RKO (cell line): Measurements from ENCODE around the gene TBC1D12.
"Not testable (repeated sequence)": the region's sequence is repeated elsewhere in the genome, so short reads cannot be mapped to it uniquely, and the experiment has no call there.

ENCODE experiments used
- DNase-seq: peaks from one replicate; pipeline ENCODE4 v3.0.0-alpha.2; 2016; ENCODE audit warnings: low spot score

Gene TBC1D12

DNA sequence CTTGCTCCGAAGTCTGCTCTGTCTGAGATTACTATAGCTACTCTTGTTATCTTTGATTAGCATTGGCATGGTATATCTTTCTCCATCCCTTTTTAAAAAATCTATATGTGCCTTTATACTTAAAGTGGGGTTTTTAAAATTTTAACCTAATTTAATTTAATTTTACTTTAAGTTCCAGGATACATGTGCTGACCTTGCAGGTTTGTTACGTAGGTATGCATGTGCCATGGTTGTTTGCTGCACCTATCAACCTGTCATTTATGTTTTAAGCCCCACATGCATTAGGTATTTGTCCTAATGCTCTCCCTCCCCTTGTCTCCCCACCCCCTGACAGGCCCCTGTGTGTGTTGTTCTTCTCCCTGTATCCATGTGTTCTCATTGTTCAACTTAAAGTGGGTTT, 54.6 kb downstream of the TBC1D12 start:
- no peak for DNase-seq

DNA sequence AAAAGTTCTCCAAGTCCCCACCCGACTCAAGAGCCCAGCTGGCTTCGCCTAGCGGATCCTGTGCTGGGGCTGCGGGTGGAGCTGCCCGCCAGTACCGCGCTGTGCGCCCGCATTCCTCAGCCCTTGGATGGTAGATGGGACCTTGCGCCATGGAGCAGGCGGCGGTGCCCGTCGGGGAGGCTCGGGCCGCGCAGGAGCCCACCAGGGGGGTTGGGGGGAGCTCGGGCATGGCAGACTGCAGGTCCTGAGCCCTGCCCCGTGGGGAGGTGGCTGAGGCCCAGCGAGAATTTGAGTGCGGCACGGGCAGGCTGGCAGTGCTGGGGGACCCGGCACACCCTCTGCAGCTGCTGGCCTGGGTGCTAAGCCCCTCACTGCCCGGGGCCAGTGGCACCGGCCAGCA, 57.0 kb downstream of the TBC1D12 start:
- no peak for DNase-seq

DNA sequence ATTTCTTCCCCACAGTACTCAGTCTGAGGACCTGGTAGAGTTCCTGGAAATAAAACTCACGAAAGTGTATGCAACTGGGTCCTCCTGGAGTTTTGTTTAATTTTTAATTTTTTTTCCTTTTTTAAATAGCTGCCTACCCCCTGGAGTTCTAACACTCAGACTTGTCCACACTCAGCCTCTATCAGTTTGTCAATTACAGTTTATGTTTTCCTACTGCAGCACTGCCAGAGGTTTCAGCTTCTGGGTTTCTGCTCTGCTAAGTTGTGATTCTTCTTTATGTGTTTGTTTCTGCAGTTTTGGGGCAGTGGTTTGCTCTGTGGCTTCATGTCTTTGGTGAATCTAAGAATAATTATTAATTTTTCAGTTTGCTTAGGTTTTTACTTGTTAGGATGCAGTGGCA, 59.2 kb downstream of the TBC1D12 start:
- no peak for DNase-seq

DNA sequence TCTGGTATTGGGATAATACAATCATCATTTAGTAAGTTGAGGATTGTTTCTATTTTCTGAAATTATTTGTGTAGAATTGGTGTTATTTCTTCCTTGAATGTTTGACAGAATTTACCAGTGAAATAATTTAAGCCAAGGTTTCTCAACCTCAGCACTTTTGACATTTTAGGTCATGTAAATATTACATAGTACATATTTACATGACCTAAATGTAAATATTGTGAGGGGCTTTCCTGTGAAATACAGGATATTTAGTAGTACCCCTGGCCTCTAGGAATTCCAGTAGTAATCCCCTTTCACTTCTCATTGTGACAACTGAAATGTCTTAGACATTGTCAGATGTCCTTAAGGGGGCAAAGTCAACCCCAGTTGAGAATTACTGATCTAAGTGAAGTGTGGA, 59.8 kb downstream of the TBC1D12 start:
- DNase-seq, result no peak

DNA sequence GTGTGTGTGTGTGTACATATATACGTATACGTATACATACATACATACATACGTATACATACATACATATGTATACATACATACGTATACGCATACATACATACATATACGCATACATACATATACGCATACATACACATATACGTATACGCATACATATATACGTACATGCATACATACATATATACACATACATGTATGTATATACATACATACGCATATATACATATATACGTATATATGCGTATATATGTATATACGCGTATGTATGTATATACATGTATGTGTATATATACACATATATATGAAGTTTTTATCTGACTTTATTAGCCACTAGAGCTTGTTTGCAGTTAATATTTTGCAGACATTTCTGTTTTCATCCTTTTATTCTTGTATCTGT, 63.3 kb downstream of the TBC1D12 start:
- no peak for DNase-seq

DNA sequence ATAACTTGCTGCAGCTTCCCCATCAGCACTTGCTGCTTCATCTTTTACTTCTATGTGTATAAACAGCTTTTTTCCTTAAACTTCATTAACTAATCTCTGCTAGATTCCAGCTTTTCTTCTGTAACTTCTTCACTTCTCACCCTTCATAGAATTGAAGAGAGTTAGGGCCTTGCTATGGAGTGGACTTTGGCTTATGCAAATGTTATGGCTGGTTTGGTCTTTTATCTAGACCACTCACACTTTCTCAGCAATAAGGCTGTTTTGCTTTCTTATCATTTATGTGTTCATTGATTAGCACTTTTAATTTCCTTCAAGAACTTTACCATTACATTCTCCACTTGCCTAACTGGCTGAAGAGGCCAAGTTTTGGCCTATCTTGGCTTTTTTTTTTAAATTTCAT, 79.1 kb downstream of the TBC1D12 start:
- DNase-seq, result no peak

DNA sequence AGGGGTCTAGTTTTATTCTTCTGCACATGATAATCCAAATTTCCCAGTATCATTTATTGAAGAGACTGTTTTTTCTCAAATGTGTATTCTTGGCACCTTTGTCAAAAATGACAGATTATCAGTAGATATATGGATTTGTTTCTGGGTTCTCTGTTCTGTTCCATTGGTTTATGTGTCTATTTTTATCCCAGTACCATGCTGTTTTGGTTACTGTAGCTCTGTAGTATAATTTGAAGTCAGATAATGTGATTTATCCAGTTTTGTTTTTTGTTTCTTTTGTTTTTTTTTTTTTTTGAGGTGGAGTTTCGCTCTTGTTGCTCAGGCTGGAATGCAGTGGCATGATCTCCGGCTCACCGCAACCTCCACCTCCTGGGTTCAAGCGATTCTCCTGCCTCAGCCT, 81.6 kb downstream of the TBC1D12 start:
- no peak for DNase-seq

DNA sequence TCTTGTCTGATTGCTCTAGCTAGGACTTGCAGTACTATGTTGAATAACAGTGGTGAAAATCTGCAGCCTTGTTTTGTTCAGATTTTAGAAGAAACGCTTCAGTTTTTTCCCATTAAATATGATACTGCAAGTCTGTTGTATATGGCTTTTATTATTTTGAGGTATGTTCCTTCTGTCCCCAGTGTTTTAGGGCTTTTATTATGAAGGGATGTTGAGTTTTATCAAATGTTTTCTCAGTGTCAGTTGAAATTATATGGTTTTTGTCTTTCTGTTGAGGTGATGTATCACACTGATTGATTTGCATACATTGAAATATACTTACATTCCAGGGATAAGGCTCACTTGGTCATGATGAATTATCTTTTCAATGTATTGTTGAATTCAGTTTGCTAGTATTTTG, 82.8 kb downstream of the TBC1D12 start:
- no peak for DNase-seq

DNA sequence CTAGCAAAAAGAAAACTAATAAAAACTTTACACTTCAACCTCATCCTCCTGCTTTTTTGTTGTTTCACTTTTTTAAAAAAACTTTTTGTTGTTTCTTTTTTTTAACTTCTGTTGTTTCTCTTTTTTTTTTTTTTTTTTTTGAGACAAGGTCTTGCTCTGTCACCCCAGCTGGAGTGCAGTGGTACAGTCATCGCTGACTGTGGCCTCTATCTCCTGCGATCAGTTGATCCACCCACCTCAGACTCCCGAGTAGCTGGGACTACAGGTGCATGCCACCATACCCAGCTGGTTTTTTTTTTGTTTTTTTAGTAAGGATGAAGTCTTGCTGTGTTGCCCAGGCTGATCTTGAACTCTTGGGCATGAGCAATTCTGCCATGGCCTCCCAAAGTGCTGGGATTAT, 85.2 kb downstream of the TBC1D12 start:
- DNase-seq, result no peak

DNA sequence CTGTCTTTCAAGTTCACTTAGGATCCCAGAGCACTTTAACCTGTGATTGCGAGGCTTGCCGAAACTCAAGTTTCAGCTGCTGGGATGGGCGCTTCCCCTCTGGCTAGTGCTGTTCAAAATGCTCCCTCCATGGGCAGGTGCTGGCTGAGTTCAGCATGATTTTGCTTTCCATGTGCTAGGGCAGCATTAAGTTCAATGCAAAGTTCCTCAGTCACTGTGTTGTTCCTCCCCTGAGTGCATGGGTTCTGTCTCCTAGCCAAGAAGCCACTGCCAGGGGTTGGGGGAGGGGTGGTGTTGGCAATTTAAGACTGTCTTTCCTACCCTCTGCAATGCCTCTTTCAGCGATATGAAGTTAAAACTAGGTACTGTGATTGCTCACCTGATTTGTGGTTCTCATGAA, 86.8 kb downstream of the TBC1D12 start:
- DNase-seq, result no peak

DNA sequence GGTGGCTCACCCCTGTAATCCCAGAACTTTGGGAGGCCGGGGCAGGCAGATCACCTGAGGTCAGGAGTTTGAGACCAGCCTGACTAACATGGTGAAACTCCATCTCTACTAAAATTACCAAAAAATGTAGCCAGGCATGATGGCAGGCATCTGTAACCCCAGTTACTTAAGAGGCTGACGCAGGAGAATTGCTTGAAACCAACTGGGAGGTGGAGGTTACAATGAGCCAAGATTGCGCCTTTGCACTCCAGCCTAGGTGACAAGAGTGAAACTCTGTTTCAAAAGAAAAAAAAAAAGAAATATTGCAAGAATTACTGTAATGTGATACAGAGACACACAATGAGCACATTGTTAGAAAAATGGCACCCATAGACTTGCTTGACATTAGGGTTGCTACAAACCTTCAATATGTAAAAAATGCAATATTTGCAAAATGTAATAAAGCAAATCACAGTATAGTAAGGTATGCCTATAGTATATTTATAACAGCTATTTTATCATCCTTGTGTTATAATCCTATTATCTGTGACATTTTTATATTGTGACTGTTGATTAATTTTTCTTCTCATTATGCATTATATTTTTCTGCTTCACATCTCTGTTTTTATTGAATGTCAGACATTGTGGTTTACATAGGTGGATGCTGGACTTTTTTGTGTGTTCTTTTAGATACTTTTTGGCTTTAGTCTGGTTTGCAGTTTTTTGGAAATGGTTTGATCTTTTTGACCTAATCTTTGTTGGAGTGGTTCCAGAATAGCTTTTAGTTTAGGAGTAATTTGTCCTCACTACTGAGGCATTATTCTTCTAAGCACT, 87.8 kb downstream of the TBC1D12 start:
- DNase-seq, result no peak

DNA sequence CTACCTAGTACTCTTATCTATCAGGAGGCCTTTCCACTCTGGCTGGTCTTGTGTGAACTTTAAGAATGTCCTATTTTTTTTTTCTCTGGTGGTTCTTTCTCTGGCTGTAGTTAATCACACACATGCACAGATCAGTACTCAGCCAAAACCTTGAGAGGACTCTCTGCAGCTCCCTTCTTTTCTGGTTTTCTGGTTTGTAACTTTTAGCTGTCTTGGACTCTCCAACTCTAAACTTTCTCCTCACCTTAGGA, 88.4 kb downstream of the TBC1D12 start:
- no peak for DNase-seq

DNA sequence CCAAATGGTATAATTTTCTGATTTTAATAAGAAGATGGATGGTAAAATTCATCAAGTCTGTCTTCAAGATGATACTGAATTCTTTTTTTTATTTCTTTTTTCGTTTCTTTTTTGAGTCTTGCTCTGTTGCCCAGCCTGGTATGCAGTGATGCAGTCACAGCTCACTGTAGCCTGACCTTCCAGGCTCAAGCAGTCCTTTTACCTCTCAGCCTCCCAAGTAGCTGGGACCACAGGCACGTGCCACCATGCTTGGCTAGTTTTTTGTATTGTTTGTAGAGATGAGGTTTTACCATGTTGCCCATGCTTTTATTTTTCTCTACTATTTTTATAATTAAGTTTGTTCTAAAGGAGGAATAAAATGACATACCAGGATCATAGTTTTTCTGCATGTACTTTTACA, 91.1 kb downstream of the TBC1D12 start:
- no peak for DNase-seq

DNA sequence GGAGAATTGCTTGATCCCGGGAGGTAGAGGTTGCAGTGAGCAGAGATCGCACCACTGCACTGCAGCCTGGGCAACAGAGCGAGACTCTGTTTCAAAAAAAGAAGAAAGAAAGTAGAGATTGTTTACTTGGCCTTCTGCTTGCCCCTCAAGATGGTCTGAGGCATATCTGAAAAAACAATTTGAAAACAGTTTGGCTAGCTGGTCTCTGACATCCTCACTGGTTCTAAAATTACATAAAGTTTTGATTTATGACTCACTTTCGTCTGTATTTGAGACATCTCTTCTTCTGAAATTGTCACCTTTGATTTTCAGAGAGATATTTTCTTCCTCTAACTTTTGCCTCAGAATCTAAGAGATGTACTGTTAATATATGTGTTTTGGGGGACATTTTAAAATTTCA, 93.7 kb downstream of the TBC1D12 start:
- no peak for DNase-seq

DNA sequence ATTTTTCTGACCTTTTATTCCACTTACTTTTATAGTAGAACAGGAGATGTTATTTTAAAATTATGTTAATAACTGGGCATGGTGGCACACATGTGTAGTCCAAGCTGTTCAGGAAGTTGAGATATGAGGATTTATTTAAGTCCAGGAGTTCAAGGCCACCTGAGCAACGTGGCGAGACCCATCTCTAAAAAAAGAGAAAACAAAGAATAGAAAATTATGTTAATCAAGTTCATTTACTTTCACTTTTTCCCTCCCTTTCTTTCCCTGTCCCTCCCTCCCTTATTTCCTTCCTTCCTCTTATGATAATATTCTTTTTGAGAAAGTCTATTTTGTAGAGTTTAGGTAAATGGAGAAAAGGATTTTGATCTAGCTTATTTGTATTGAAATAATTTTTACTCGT, 94.3 kb downstream of the TBC1D12 start:
- no peak for DNase-seq

DNA sequence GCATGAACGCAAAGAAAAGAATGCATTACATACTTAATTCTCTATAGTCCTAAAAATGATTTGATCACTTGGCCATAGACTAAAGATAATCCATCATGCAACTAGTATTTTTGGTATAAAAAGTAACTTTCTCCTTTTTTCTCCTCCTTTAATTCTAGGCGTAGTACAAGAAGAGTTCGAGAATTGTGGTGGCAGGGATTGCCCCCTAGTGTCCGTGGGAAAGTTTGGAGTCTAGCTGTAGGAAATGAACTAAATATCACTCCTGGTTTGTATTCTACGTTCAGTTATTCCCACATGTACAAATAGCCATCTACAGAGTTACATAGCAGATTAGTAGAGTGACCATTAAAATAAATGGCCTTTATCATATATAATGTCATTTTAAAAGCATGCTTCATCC, 97.7 kb downstream of the TBC1D12 start:
- no peak for DNase-seq

DNA sequence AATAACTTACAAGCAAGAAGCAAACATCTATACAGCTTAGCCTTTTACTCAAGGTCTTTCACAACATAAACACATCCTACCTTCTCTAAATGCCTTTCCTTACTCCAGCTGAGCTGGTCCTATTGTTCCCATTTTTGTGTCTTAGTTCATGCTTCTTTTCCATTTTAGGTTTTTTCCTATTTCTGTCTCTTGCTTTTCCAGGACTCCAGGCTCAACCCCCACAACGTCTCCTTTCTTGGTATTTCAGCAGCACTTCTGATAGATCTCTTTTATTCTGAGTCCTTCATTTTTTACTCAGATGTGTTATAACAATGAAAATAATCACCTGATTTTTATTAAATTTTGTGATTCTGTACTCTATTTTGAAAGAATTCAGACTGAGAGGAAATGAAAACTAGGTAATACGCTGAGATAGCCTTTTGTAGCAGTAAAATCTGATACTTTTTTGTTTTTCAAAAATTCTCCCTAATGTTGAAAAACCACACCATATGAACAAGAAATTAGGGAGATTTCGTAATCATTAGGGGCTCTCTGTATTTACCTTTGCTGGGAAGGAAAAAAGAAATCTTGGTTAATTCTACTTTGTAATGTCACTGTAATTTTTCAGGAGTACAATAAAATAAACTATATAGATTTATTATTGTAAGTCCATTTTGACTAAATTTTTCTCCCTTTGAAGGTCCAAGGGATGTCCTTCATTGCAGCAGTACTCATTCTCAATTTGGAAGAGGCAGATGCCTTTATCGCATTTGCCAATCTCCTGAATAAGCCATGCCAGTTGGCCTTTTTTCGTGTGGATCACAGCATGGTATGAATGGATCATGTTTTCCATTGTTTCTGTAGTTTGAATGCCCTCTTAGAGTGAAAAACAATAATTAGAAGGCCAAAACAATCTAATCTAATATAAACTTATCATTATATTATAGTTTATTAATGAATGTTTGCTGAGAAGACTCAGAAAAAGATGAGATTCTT, 119.2 kb downstream of the TBC1D12 start:
- no peak for DNase-seq

DNA sequence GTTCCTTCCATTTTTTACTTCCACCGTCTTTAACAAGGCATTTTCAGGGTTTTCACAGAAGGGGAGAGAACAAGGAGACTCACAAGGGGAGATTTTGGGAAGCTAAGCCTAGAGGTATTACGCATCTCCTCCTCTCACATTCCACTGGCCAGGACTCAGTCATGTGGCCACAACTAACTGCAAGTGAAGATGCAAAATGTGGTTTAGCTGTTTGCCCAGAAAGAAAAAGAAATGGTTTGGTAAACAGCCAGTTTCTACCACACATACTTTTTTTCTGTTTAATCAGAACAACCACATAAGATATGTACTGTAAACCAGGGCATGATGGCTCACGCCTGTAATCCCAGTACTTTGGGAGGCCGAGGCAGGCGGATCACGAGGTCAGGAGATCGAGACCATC, 121.8 kb downstream of the TBC1D12 start:
- DNase-seq, result no peak

DNA sequence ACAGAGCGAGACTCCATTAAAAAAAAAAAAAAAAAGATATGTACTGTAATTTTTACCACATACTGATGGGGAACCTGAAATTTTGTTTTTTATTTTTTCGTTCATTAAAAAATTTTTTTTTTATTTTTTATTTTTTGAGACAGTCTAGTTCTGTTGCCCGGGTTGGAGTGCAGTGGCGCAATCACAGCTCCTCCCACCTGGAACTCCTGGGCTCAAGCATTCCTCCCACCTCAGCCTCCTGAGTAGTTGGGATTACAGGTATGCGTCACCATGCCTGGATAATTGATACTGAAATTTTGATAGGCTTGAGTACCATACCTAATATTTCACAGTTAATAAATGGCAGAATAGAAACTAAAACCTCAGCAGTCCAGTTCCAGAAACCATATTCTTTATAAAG, 122.4 kb downstream of the TBC1D12 start:
- DNase-seq, result no peak

DNA sequence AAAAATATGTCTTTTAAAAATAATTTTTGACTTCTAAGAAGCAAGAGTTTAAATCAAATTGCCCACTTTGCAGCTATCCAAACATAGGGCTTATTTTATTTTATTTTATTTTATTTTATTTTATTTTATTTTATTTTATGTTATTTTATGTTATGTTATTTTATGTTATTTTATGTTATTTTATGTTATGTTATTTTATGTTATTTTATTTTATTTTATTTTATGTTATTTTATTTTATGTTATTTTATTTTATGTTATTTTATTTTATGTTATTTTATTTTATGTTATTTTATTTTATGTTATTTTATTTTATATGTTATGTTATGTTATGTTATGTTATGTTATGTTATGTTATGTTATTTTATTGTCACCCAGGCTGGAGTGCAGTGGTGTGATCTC, 129.2 kb downstream of the TBC1D12 start:
- DNase-seq, result not testable (repeated sequence)

DNA sequence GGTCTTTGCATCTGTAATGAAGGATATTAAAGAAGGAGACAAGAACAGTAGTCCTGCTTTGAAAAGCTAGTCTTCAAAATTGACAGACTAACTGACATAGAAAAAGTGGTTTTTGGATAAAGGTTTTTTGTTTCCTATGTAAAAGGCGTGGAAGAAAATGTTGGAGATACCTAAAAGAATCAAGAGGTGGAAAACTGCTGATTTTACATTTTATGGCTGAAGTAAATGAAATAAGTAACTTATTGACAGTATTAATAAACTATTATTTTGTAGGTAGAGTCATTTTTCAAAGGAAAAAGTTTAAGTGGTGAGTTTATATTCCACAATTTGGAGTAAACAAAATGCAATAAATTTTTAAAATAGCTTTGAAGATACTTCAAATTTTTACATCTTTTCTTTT, 130.7 kb downstream of the TBC1D12 start:
- DNase-seq, result no peak

DNA sequence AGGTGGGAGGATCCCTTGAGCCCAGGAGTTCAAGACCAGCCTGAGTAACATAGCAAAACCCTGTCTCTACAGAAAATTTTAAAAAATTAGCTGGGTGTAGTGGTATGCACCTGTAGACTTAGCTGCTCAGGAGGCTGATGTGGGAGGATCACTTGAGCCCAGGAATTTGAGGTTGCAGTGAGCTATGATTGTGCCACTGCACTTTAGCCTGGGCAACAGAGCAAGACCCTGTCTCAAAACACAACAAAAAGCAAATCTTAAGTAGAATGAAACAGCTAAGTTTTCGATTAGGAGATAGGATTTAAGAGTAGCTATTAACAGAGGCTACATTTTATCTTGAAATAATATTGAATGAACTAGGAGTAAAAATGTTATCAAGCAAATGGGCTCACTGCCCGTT, 139.9 kb downstream of the TBC1D12 start:
- not testable (repeated sequence) for DNase-seq

DNA sequence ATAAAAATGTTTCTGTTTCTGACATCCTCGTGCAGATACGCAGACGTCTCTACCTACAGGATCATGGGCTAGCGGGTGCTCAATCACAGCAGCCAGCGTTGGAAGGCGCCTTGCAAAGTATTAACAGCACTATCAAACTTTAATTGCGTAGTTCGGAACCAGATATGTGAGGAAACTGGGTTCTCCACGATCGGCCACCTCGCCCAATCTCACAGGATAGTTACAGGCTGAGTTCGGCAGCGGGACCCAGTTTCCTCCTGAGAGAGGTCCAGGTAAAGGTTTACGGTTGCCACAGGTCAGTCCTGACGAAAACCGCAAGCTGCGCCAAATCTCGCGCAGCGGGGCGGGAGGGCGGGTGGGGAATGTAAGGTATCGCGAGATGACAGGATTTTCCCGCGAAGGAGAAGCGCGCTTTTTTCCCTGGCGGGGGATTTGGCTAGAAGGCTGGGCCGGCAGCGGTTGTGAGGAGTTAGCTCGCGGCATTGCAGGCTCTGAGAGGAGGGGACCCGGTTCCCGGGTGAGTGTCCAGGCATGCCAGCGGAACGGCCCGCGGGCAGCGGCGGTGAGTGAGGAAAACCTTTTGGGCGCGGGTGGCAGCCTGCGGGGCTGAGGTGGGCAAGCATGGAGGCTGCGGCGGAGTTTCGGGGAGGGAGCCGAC, 143.2 kb downstream of the TBC1D12 start, which contains the start of gene HELLS:
Gene HELLS, plus strand, starts transcription at position 398 of the 658 bp plus-strand sequence. Its CDS starts 134 bp downstream, at position 532.
- DNase-seq, result peak; percentile 90
